GM19023 (cell line): ENCODE results near the gene NCLN.

ENCODE experiments used
- ATAC-seq: cut with Tn5 transposase; IDR thresholded peaks from one replicate; pipeline ENCODE4 v1.9.1; 2021; ENCODE audit warnings: mild to moderate bottlenecking, moderate library complexity; ENCODE audit not compliant: unreplicated experiment

The NCLN gene

GRCh38 chr19:3253270-3253669 lies 67.5 kb downstream of the NCLN start:
- ATAC-seq, result no peak

DNA sequence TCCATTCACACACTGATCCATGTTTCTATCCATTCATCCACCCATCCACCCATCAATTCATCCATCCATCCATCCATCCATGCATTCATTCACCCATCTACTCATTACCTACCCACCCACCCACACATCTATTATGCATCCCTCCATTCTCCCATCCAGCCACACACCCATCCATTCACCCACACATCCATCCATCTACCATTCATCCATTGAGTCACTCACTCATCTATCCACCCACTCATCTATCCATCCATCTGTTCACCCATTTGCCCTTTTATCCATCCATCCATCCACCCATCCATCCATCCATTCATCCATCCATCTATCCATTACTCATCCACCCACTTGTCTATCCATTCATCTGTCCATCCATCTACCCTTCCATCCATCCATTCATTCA lies 68.8 kb downstream of the NCLN start:
- no peak for ATAC-seq

DNA sequence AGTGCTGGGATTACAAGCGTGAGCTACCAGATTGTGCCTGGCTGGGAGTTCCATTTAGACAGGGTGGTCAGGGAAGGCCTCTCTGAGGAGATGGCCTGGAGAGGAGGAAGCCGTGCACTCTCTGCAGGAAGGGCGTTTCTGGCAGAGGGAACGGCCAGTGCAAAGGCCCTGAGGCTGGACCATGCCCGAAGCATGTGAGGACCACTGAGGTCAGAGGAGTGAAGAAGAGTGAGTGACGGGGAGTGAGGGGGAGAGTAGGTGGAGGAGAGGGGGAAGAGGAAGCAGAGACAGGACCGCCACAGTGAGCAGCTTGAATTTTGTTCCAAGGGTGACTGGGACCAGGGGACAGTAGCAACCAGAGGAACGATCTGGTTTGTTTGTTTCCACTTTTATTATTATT lies 71.3 kb downstream of the NCLN start:
- no peak for ATAC-seq
